Activated CD4-positive, alpha-beta memory T cell treated with anti-CD3 and anti-CD28 coated beads for 36 hours (primary cell): ENCODE results near the gene MARS1. TPM values are rescaled to one million over a fixed set of nuclear protein-coding genes. Genes with fewer than 3 reads are reported as not detected.

ENCODE experiments used
- CTCF ChIA-PET: fragments of 350-600 bp; sonication (Branson Sonifier 250); formaldehyde crosslinking; loops from one replicate; lab custom pipeline; 2021; ENCODE audit warnings: antibody characterized with exemption, inconsistent platforms; lab: Charles Lee
- POLR2A ChIA-PET: fragments of 350-600 bp; sonication (Branson Sonifier 250); formaldehyde crosslinking; loops from one replicate; lab custom pipeline; 2021; ENCODE audit warnings: antibody characterized with exemption; lab: Charles Lee
- DNase-seq: peaks from one replicate; pipeline ENCODE4 v3.0.0-alpha.2; 2020
- H3K27ac Mint-ChIP-seq: one replicate; pipeline ENCODE4 v1.8.0; 2021; ENCODE audit warnings: mixed read lengths
- H3K27me3 Mint-ChIP-seq: one replicate; pipeline ENCODE4 v1.8.0; 2021; ENCODE audit warnings: mixed read lengths
- H3K36me3 Mint-ChIP-seq: one replicate; pipeline ENCODE4 v1.8.0; 2021; ENCODE audit warnings: mixed read lengths
- H3K4me1 Mint-ChIP-seq: one replicate; pipeline ENCODE4 v1.8.0; 2021; ENCODE audit warnings: low read depth, mixed read lengths
- H3K4me3 Mint-ChIP-seq: one replicate; pipeline ENCODE4 v1.8.0; 2021; ENCODE audit warnings: mild to moderate bottlenecking, mixed read lengths
- H3K9me3 Mint-ChIP-seq: one replicate; pipeline ENCODE4 v1.8.0; 2021; ENCODE audit warnings: mixed read lengths
- intact Hi-C: fragments of 100-400 bp; cut with micrococcal nuclease; formaldehyde crosslinking; loops from one replicate; pipeline ENCODE4 v1.15.1; 2023
- total RNA-seq, 2 experiments: library from RNA; stranded (reverse); gene quantifications; one replicate each; pipeline ENCODE4 v1.2.3, GENCODE V29; 2021

The MARS1 gene
- total RNA-seq, 2 experiments from 2014 or later: 354 to 364 TPM

GRCh38 chr12:57534991-57535543 is 47.2 kb downstream of the MARS1 start:
- Mint-ChIP-seq H3K27ac (no peak overlapping the region), H3K27me3 (no peaks in the 10 kb centered on the region), H3K9me3 (no peaks in the 10 kb centered on the region), H3K4me1 (no peaks in the 10 kb centered on the region), H3K4me3 (no peak overlapping the region), H3K36me3 (peaks cover 29% of the 10 kb centered on the region)
- DNase-seq: no peak
- intact Hi-C loops: no loop called here
- ChIA-PET CTCF (interaction anchor here (1.0 kb wide), 1 partner anchor 98 kb away, joined by 3 read pairs; the partner anchor contains the start of gene B4GALNT1), POLR2A (interaction anchor here (1.5 kb wide), 1 partner anchor 12 kb away, joined by 6 read pairs; the partner anchor contains the start of gene DCTN2)

DNA sequence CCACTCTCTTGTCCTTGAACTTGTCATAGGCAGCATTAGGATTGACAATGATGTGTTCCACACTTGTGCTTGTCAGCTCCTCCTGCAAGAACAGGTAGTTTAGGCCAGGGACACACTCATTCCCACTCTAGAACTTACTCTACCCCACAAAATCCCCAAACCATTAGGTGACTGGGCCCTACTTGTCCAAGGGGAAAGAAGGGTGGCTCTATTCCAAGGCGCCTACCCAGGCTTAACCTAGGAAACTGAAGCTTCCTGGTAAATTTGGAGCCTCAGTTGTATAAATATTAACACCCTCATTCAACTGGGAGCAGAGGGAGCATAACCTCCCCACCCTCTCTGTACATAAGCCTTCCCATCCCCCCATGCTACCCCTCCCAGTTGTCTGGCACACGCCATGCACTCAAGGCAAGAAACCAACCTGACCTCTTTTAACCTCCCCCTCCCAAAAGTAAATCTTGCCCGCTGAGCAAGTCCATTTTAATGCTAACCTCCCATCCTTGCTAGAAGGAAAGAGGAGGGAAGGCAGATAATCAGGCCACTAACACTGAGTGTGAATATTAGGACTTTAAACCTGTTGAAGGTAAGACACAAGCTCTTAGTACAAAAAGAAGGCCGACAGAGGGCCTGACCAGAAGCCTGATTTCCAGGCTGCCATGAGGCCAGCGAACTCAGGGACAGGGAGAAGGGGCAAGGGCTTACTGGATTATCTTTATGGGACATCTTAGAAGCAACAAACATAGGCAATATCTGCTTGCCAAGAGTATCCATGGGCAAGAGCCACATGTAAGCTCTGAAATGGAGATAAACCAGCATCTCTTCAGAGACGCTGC is 48.1 kb downstream of the MARS1 start:
- DNase-seq: no peak
- POLR2A ChIA-PET: interaction anchor here (1.5 kb wide), 2 partner anchors 9 to 11 kb away, joined by 3 to 6 read pairs; partner anchors contain the start of gene DCTN2
- no peaks in the 10 kb centered on the region for H3K9me3 Mint-ChIP-seq
- intact Hi-C loops: no loop called here
- H3K4me3 Mint-ChIP-seq: no peak overlapping the region
- H3K27ac Mint-ChIP-seq: no peak overlapping the region
- peaks cover 31% of the 10 kb centered on the region for H3K36me3 Mint-ChIP-seq
- CTCF ChIA-PET: no interaction called here
- no peaks in the 10 kb centered on the region for H3K4me1 Mint-ChIP-seq
- no peaks in the 10 kb centered on the region for H3K27me3 Mint-ChIP-seq

- no peaks in the 10 kb centered on the region for H3K27me3 Mint-ChIP-seq
- no peak overlapping the region for H3K27ac Mint-ChIP-seq
- CTCF ChIA-PET: interaction anchor here (1.1 kb wide), 1 partner anchor 89 kb away, joined by 3 read pairs; no protein-coding TSS in a partner anchor
- H3K4me3 Mint-ChIP-seq: no peak overlapping the region
- no peaks in the 10 kb centered on the region for H3K4me1 Mint-ChIP-seq
- POLR2A ChIA-PET: interaction anchor here (1.5 kb wide), 2 partner anchors 10 kb away, joined by 3 to 6 read pairs; partner anchors contain the start of gene DCTN2
- no peaks in the 10 kb centered on the region for H3K9me3 Mint-ChIP-seq
- DNase-seq: no peak
- H3K36me3 Mint-ChIP-seq: peaks cover 34% of the 10 kb centered on the region
- intact Hi-C loops: no loop called here
These were observed 48.7 kb downstream of the MARS1 start for GRCh38 chr12:57536597-57536942.

DNA sequence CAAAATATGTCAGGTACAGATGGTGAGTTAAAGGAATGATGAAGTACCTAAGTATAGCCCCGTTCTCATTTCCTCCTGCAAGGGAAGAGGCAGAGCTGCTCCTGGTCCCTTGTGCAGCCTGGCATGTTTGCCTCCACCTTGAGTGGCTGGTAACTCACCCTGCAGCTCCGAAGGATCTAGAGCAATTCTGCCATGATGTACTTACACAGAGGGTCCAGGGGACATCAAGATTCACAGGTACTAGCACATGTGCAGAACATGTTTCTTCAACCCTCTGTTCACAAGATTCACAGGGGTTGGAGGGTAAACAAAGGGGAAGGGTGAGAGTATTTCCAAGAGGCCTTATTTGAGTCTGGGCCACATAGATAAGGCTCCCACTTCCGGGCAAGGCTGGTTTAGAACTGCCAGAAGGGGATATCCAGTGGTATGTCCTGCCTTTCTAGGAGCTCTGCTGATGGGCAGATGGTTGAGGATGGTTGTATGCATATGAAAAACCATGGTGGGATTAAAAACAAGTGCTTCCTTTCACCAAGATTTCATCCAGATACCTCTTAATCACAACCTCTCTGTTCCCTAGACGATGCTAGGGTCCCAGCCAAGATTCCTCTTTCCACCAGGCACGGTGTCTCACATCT is 51.4 kb downstream of the MARS1 start:
- no peak for DNase-seq
- no peak overlapping the region for H3K4me3 Mint-ChIP-seq
- H3K27ac Mint-ChIP-seq: no peak overlapping the region
- no peaks in the 10 kb centered on the region for H3K9me3 Mint-ChIP-seq
- peaks cover 15% of the 10 kb centered on the region for H3K36me3 Mint-ChIP-seq
- peaks cover 9% of the 10 kb centered on the region for H3K4me1 Mint-ChIP-seq
- intact Hi-C loops: no loop called here
- POLR2A ChIA-PET: interaction anchor here (1.2 kb wide), 1 partner anchor 16 kb away, joined by 6 read pairs; no protein-coding TSS in a partner anchor
- H3K27me3 Mint-ChIP-seq: no peaks in the 10 kb centered on the region
- CTCF ChIA-PET: interaction anchor here (0.8 to 1.2 kb wide), 2 partner anchors 44 to 476 kb away, joined by 3 to 5 read pairs; no protein-coding TSS in a partner anchor

DNA sequence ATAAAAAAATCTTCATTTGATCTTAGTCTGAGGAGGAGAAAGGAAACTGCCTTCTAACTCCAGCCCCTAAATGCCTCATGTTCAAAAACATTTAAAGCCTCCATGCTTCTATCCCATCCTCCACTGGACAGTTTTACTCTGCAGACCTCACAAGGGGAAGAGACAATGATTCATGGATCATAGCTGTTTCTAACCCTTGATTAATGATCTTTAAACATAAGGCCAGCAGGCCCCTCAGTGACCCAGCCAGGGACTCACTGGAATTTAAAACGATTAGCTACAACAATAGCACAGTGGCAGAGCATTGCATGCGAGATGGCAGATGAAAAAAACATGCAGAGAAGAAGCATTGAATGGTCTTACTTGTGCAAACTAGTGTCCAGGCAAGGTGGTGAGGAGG is 53.1 kb downstream of the MARS1 start:
- Mint-ChIP-seq H3K9me3 (no peaks in the 10 kb centered on the region), H3K27me3 (no peaks in the 10 kb centered on the region), H3K4me3 (no peak overlapping the region), H3K4me1 (peaks cover 23% of the 10 kb centered on the region), H3K36me3 (peaks cover 17% of the 10 kb centered on the region), H3K27ac (no peak overlapping the region)
- ChIA-PET CTCF (interaction anchor here (2.0 kb wide), 1 partner anchor 42 kb away, joined by 8 read pairs; no protein-coding TSS in a partner anchor), POLR2A (no interaction called here)
- DNase-seq: no peak
- intact Hi-C loops: no loop called here

- H3K9me3 Mint-ChIP-seq: no peaks in the 10 kb centered on the region
These were observed 53.8 kb downstream of the MARS1 start for GRCh38 chr12:57541717-57542116.

GRCh38 chr12:57543581-57543980 is 55.7 kb downstream of the MARS1 start:
- peaks cover 22% of the 10 kb centered on the region for H3K36me3 Mint-ChIP-seq
- DNase-seq: no peak
- CTCF ChIA-PET: interaction anchor here (1.1 kb wide), 1 partner anchor 40 kb away, joined by 10 read pairs; no protein-coding TSS in a partner anchor
- H3K27me3 Mint-ChIP-seq: peaks cover under 1% of the 10 kb centered on the region
- H3K4me3 Mint-ChIP-seq: no peak overlapping the region
- no peak overlapping the region for H3K27ac Mint-ChIP-seq
- intact Hi-C loops: no loop called here
- peaks cover 33% of the 10 kb centered on the region for H3K4me1 Mint-ChIP-seq
- H3K9me3 Mint-ChIP-seq: no peaks in the 10 kb centered on the region
- POLR2A ChIA-PET: interaction anchor here (1.6 kb wide), 1 partner anchor 19 kb away, joined by 5 read pairs; no protein-coding TSS in a partner anchor

More at GRCh38 chr12:57541717-57542116, 53.8 kb downstream of the MARS1 start:
- ChIA-PET CTCF (interaction anchor here (2.0 kb wide), 1 partner anchor 42 kb away, joined by 8 read pairs; no protein-coding TSS in a partner anchor), POLR2A (no interaction called here)
- DNase-seq: no peak
- no peak overlapping the region for H3K27ac Mint-ChIP-seq
- no peaks in the 10 kb centered on the region for H3K27me3 Mint-ChIP-seq
- intact Hi-C loops: no loop called here
- H3K4me3 Mint-ChIP-seq: no peak overlapping the region
- H3K4me1 Mint-ChIP-seq: peaks cover 25% of the 10 kb centered on the region
- H3K36me3 Mint-ChIP-seq: peaks cover 22% of the 10 kb centered on the region

DNA sequence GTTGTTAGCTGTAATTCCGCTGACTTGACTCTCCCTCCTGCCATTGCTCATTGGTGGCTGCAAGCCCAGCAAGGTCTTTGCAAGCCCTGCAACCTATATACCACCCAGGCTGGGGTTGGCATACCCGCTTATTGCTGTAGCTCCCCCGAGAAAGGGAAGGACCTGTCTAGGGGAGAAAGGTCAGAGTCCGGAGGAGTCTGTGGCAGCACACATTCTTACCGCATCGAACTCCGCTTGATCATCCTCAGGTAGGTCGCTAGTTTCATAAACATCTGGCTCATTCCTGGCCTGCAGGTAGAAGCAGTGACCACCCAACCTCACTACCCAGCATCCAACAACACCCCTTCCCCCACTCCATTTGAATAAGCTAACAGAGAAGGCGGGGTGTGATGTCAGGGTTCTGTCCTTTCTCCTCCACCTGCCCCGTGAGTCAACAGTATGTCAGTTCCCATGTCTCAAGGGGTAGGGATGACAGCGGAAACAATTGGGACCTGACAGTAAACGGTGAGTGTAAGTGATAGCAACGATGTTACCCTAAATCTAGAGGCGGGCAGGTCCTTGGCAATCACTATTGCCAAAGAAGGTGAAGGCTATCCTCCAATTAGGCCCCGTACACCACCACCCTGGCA is 58.1 kb downstream of the MARS1 start:
- intact Hi-C loops: loop anchor here (2.0 to 5.0 kb wide), 5 partner anchors 45 to 196 kb away; partner anchors contain the start of genes ARHGAP9 and PIP4K2C
- ChIA-PET POLR2A (interaction anchor here (1.2 to 1.8 kb wide), 4 partner anchors 10 to 26 kb away, joined by 4 to 8 read pairs (median 6); partner anchors contain the start of genes DDIT3 and MBD6), CTCF (interaction anchor here (1.2 to 2.2 kb wide), 5 partner anchors 9 to 46 kb away, joined by 3 to 10 read pairs (median 6); no protein-coding TSS in a partner anchor)
- Mint-ChIP-seq H3K27me3 (peaks cover 5% of the 10 kb centered on the region), H3K27ac (peak overlapping the region; percentile 87), H3K36me3 (peaks cover 17% of the 10 kb centered on the region), H3K4me3 (peak overlapping the region; percentile 97), H3K9me3 (no peaks in the 10 kb centered on the region), H3K4me1 (peaks cover 49% of the 10 kb centered on the region)
- peak; percentile 40 for DNase-seq

DNA sequence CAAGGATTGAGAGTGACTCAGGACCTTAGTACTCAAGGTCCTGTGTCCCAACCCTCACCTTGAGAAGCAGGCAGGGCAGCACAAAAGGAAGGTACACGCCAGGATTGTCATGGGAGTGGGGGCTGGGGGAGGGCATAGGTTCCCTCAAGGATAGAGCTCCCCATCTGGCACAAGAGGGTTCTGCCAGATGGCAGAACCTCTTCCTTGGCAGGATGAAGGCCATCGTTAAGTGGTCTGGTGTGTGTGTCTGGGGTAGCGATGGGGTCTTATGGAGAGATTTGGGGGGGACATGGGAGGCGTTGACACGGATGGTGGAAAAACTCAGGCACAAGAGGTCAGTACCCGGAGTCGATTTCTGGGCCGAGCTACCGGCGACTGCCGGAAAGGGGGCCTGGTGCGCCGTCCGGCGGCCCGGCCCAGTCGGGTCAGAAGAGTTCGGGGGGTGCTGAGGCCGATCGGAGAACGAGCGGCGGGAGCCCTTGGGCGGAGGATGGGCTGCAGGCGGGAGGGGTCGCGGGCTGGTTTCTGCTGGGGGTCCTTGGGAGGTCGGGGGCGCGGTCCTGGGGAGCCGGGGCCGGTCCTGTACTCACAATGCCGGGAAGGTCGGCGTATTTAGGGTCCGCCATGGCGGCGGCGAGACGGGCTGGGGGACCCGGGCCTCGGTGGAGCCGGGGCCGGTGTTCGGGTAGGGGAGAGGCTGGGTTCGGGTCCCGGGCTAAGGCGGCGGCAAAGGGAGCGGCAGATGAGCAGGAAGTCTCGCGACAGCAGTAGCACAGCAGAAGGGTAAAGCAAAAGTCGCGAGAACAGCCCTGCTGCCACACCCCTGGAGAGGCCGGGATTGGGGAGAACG is 58.8 kb downstream of the MARS1 start, which contains the start of gene DCTN2:
DCTN2 (minus strand) TSS at position 755 of the 850 bp plus-strand sequence; CDS start at position 626, 129 bp downstream.
- peak; percentile 98 for DNase-seq
- H3K4me3 Mint-ChIP-seq: peak within 1 kb of the TSS; percentile 97
- CTCF ChIA-PET: interaction anchor here (1.0 to 2.2 kb wide), 7 partner anchors 8 to 87 kb away, joined by 3 to 10 read pairs (median 4); partner anchors contain the start of gene GLI1
- no peaks in the 10 kb centered on the region for H3K9me3 Mint-ChIP-seq
- H3K4me1 Mint-ChIP-seq: peaks cover 49% of the 10 kb centered on the region
- peaks cover 13% of the 10 kb centered on the region for H3K36me3 Mint-ChIP-seq
- peaks cover 5% of the 10 kb centered on the region for H3K27me3 Mint-ChIP-seq
- intact Hi-C loops: loop anchor here (1.0 to 5.0 kb wide), 6 partner anchors 24 to 196 kb away; partner anchors contain the start of genes ARHGAP9, MBD6 and PIP4K2C
- peak within 1 kb of the TSS; percentile 87 for H3K27ac Mint-ChIP-seq
- POLR2A ChIA-PET: interaction anchor here (0.6 to 1.8 kb wide), 7 partner anchors 11 to 45 kb away, joined by 3 to 8 read pairs (median 5); partner anchors contain the start of genes DDIT3 and MBD6
